SK-N-SH treated with all-trans-retinoic acid at 6 μM for 48 hours (cell line): Measurements from ENCODE around the gene ERICH4.

Source experiments
- ATAC-seq: fragments of 200-7000 bp; cut with Tn5 transposase; 3 replicates; pipeline ENCODE4 v1.9.1; 2020; ENCODE audit warnings: mild to moderate bottlenecking, moderate library complexity
- ARNTL ChIP-seq: fragments of 450-650 bp; formaldehyde crosslinking; IDR thresholded peaks from 2 replicates; pipeline ENCODE4 v1.5.0; 2020; ENCODE audit warnings: low read depth, mild to moderate bottlenecking, moderate library complexity, borderline replicate concordance
- BACH2 ChIP-seq: fragments of 250-450 bp; sonication (Bioruptor Pico); IDR thresholded peaks from 2 replicates; pipeline ENCODE4 v1.9.0; 2021; ENCODE audit warnings: mild to moderate bottlenecking, borderline replicate concordance
- CREB5 ChIP-seq: fragments of 250-450 bp; sonication (Bioruptor Pico); IDR thresholded peaks from 2 replicates; pipeline ENCODE4 v1.5.1; 2020; ENCODE audit warnings: low read depth, mild to moderate bottlenecking, moderate library complexity
- CSDC2 ChIP-seq: fragments of 250-450 bp; sonication (Bioruptor Pico); IDR thresholded peaks from 2 replicates; pipeline ENCODE4 v1.5.0; 2020; ENCODE audit warnings: mild to moderate bottlenecking, moderate library complexity
- CSRNP3 ChIP-seq: fragments of 250-450 bp; sonication (Bioruptor Pico); IDR thresholded peaks from 2 replicates; pipeline ENCODE4 v1.5.1; 2021; ENCODE audit warnings: mild to moderate bottlenecking, moderate library complexity
- ESRRG ChIP-seq: fragments of 250-450 bp; sonication (Bioruptor Pico); IDR thresholded peaks from 2 replicates; pipeline ENCODE4 v1.6.1; 2021; ENCODE audit warnings: mild to moderate bottlenecking
- GLIS3 ChIP-seq: fragments of 250-450 bp; sonication (Bioruptor Pico); IDR thresholded peaks from 2 replicates; pipeline ENCODE4 v1.5.0; 2020; ENCODE audit warnings: mild to moderate bottlenecking, moderate library complexity
- ISL1 ChIP-seq: fragments of 250-450 bp; sonication (Bioruptor Pico); IDR thresholded peaks from 2 replicates; pipeline ENCODE4 v2.1.2; 2022; ENCODE audit warnings: mild to moderate bottlenecking, moderate library complexity
- OSR1 ChIP-seq: fragments of 250-450 bp; sonication (Bioruptor Pico); IDR thresholded peaks from 2 replicates; pipeline ENCODE4 v1.8.0; 2022; ENCODE audit warnings: moderate library complexity, mild to moderate bottlenecking, inconsistent platforms
- PATZ1 ChIP-seq: fragments of 250-450 bp; sonication (Bioruptor Pico); IDR thresholded peaks from 2 replicates; pipeline ENCODE4 v1.8.0; 2020; ENCODE audit warnings: mild to moderate bottlenecking, moderate library complexity, borderline replicate concordance
- PPARA ChIP-seq: fragments of 250-450 bp; sonication (Bioruptor Pico); IDR thresholded peaks from 2 replicates; pipeline ENCODE4 v1.5.0; 2020; ENCODE audit warnings: mild to moderate bottlenecking, borderline replicate concordance
- RARB ChIP-seq: fragments of 250-450 bp; sonication (Bioruptor Pico); IDR thresholded peaks from 2 replicates; pipeline ENCODE4 v1.8.0; 2021; ENCODE audit warnings: mild to moderate bottlenecking, moderate library complexity
- SNAI2 ChIP-seq: fragments of 250-450 bp; sonication (Bioruptor Pico); IDR thresholded peaks from 2 replicates; pipeline ENCODE4 v1.5.0; 2020; ENCODE audit warnings: mild to moderate bottlenecking, moderate library complexity
- TCF4 ChIP-seq: fragments of 250-450 bp; sonication (Bioruptor Pico); IDR thresholded peaks from 2 replicates; pipeline ENCODE4 v1.8.0; 2021; ENCODE audit warnings: mild to moderate bottlenecking, moderate library complexity, borderline replicate concordance
- TOX ChIP-seq: fragments of 250-450 bp; sonication (Bioruptor Pico); IDR thresholded peaks from 2 replicates; pipeline ENCODE4 v1.8.0; 2021; ENCODE audit warnings: mild to moderate bottlenecking, moderate library complexity, borderline replicate concordance
- ZC3H10 ChIP-seq: fragments of 250-450 bp; sonication (Bioruptor Pico); IDR thresholded peaks from 2 replicates; pipeline ENCODE4 v1.5.1; 2021; ENCODE audit warnings: mild to moderate bottlenecking, moderate library complexity
- ZFP3 ChIP-seq: fragments of 250-450 bp; sonication (Bioruptor Pico); IDR thresholded peaks from 2 replicates; pipeline ENCODE4 v1.5.0; 2020; ENCODE audit warnings: mild to moderate bottlenecking, moderate library complexity
- ZFP30 ChIP-seq: fragments of 450-650 bp; formaldehyde crosslinking; IDR thresholded peaks from 2 replicates; pipeline ENCODE4 v1.5.0; 2022; ENCODE audit warnings: mild to moderate bottlenecking, moderate library complexity
- ZNF565 ChIP-seq: fragments of 450-650 bp; formaldehyde crosslinking; conservative IDR thresholded peaks from 2 replicates; pipeline ENCODE4 v1.5.0; 2020; ENCODE audit warnings: low read depth, mild to moderate bottlenecking, moderate library complexity
- ZNF70 ChIP-seq: fragments of 450-650 bp; formaldehyde crosslinking; IDR thresholded peaks from 2 replicates; pipeline ENCODE4 v1.5.0; 2020; ENCODE audit warnings: mild to moderate bottlenecking, moderate library complexity
- ZNF8 ChIP-seq: fragments of 450-650 bp; formaldehyde crosslinking; IDR thresholded peaks from 2 replicates; pipeline ENCODE4 v1.5.0; 2020; ENCODE audit warnings: mild to moderate bottlenecking, moderate library complexity
- TF ChIP-seq, protein P1 (sequence below): fragments of 250-450 bp; sonication (Bioruptor Pico); IDR thresholded peaks from 2 replicates; pipeline ENCODE4 v1.5.0; 2020; ENCODE audit warnings: mild to moderate bottlenecking, moderate library complexity
- TF ChIP-seq, protein P2 (sequence below): fragments of 250-450 bp; sonication (Bioruptor Pico); IDR thresholded peaks from 2 replicates; pipeline ENCODE4 v1.8.0; 2021; ENCODE audit warnings: low read depth, mild to moderate bottlenecking, moderate library complexity, borderline replicate concordance

The ERICH4 gene

DNA sequence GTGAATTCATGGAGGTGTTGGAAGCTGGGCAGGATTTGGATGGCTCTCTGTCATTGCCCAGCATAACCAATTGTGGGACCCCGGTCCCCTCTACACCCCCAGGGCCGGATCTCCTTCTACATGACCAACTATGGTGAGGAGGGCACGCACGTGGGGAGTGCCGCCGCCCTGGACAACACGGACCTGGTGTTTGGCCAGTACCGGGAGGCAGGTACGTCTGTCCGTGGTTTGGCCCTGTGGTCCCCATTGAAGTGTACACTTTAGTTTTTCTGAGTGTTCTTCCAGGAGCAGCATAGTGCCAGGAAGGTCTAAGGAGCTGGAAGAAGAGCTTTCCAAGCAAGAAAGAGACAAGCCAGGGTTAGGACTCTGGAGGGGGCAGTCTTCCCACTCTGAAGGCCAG lies 29.0 kb upstream of the ERICH4 start:
- no peak for ATAC-seq
- TF ChIP-seq TCF4 (CRISPR knock-in tag) (no peak), CREB5 (no peak), ZFP3 (no peak), RARB (CRISPR knock-in tag) (no peak), CSRNP3 (CRISPR knock-in tag) (no peak), ISL1 (CRISPR knock-in tag) (no peak), ZNF70 (CRISPR knock-in tag) (no peak), GLIS3 (CRISPR knock-in tag) (no peak), OSR1 (CRISPR knock-in tag) (no peak), ZC3H10 (CRISPR knock-in tag) (no peak), ARNTL (CRISPR knock-in tag) (no peak), ZNF565 (CRISPR knock-in tag) (no peak), PPARA (CRISPR knock-in tag) (no peak)
- TF ChIP-seq, protein P1, sequence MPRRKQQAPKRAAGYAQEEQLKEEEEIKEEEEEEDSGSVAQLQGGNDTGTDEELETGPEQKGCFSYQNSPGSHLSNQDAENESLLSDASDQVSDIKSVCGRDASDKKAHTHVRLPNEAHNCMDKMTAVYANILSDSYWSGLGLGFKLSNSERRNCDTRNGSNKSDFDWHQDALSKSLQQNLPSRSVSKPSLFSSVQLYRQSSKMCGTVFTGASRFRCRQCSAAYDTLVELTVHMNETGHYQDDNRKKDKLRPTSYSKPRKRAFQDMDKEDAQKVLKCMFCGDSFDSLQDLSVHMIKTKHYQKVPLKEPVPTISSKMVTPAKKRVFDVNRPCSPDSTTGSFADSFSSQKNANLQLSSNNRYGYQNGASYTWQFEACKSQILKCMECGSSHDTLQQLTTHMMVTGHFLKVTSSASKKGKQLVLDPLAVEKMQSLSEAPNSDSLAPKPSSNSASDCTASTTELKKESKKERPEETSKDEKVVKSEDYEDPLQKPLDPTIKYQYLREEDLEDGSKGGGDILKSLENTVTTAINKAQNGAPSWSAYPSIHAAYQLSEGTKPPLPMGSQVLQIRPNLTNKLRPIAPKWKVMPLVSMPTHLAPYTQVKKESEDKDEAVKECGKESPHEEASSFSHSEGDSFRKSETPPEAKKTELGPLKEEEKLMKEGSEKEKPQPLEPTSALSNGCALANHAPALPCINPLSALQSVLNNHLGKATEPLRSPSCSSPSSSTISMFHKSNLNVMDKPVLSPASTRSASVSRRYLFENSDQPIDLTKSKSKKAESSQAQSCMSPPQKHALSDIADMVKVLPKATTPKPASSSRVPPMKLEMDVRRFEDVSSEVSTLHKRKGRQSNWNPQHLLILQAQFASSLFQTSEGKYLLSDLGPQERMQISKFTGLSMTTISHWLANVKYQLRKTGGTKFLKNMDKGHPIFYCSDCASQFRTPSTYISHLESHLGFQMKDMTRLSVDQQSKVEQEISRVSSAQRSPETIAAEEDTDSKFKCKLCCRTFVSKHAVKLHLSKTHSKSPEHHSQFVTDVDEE = no peak

GRCh38 chr19:41414461-41414860 lies 28.5 kb upstream of the ERICH4 start:
- no peak for ATAC-seq
- TF ChIP-seq ZNF8 (no peak), PATZ1 (CRISPR knock-in tag) (no peak), SNAI2 (CRISPR knock-in tag) (no peak), TCF4 (CRISPR knock-in tag) (no peak), BACH2 (CRISPR knock-in tag) (no peak), ARNTL (CRISPR knock-in tag) (no peak), ZFP30 (CRISPR knock-in tag) (no peak), ZNF565 (CRISPR knock-in tag) (no peak), PPARA (CRISPR knock-in tag) (no peak), OSR1 (CRISPR knock-in tag) (no peak), RARB (CRISPR knock-in tag) (no peak)

GRCh38 chr19:41415154-41415571 lies 27.8 kb upstream of the ERICH4 start:
- no peak for ATAC-seq
- TF ChIP-seq, protein P2, sequence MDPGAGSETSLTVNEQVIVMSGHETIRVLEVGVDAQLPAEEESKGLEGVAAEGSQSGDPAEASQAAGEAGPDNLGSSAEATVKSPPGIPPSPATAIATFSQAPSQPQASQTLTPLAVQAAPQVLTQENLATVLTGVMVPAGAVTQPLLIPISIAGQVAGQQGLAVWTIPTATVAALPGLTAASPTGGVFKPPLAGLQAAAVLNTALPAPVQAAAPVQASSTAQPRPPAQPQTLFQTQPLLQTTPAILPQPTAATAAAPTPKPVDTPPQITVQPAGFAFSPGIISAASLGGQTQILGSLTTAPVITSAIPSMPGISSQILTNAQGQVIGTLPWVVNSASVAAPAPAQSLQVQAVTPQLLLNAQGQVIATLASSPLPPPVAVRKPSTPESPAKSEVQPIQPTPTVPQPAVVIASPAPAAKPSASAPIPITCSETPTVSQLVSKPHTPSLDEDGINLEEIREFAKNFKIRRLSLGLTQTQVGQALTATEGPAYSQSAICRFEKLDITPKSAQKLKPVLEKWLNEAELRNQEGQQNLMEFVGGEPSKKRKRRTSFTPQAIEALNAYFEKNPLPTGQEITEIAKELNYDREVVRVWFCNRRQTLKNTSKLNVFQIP (CRISPR knock-in tag) = no peak
- TF ChIP-seq CREB5 (no peak), PATZ1 (CRISPR knock-in tag) (no peak), ZNF565 (CRISPR knock-in tag) (no peak), PPARA (CRISPR knock-in tag) (no peak), OSR1 (CRISPR knock-in tag) (no peak), ZNF70 (CRISPR knock-in tag) (no peak), ZFP3 (no peak), ZC3H10 (CRISPR knock-in tag) (no peak), RARB (CRISPR knock-in tag) (no peak), ARNTL (CRISPR knock-in tag) (no peak), CSRNP3 (CRISPR knock-in tag) (no peak), GLIS3 (CRISPR knock-in tag) (no peak), ZNF8 (no peak), CSDC2 (CRISPR knock-in tag) (no peak), ESRRG (no peak), TOX (no peak)
